Measurements from ENCODE around the gene PTGDR2.

PTGDR2 gene

DNA sequence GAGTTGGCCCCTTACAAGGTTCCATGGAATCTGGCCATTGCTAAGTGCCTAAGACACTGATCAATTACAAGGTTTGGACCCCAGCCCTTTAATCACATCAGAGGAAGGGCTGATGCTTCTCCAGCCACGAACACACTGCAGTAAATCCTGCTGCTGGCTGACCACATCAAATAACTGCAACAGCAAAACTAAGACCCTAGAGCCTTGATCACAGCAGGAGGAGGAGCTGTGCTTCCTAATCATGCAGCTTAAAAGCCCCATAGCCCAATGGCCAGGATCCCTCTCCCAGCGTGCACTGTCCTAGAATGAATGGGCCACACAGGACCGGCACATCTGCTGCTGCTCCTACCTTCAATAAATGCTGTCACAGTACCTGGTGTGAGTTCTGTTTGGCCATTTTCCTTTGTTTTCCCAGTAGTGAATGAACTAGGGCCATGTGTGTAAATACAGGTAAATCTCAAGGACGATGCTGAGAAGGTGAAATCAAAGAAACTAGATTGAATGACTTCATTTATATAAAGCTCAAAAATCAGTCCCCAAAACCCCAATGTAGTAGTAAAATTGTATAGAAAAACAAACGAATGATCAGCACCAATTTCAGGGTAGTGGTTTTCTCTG is 24.3 kb upstream of the PTGDR2 start:
- Mint-ChIP-seq H3K4me1 (ENCODE audit: low read depth) (no peaks in the 10 kb centered on the region), H3K36me3 (ENCODE audit: low read depth) (peaks cover 15% of the 10 kb centered on the region), H3K9me3 (no peaks in the 10 kb centered on the region), H3K27ac (no peak overlapping the region), H3K4me3 (no peak overlapping the region), H3K27me3 (ENCODE audit: low read depth) (no peaks in the 10 kb centered on the region)

DNA sequence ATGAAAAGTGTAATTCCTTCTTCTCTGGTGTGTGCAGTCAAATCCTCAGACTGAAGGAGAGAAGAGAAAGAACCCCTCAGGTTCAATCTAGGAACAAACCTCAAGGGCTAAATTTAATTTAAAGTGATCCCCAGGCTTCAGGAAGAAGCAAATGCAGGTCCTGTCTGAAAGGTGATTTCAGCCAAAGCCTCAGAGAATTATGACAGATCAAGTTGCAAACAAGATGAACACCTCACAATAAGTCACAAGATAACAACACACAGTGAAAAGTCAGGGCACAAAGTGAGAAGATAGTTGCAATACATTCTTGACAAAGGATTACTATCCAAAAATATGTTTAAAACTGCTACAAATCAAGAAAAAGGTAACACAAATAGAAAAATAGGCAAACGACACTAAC is 23.4 kb upstream of the PTGDR2 start:
- H3K27ac Mint-ChIP-seq, result no peak overlapping the region
- no peaks in the 10 kb centered on the region for H3K27me3 Mint-ChIP-seq (ENCODE audit: low read depth)
- no peaks in the 10 kb centered on the region for H3K4me1 Mint-ChIP-seq (ENCODE audit: low read depth)
- no peak overlapping the region for H3K4me3 Mint-ChIP-seq
- peaks cover 15% of the 10 kb centered on the region for H3K36me3 Mint-ChIP-seq (ENCODE audit: low read depth)
- no peaks in the 10 kb centered on the region for H3K9me3 Mint-ChIP-seq

DNA sequence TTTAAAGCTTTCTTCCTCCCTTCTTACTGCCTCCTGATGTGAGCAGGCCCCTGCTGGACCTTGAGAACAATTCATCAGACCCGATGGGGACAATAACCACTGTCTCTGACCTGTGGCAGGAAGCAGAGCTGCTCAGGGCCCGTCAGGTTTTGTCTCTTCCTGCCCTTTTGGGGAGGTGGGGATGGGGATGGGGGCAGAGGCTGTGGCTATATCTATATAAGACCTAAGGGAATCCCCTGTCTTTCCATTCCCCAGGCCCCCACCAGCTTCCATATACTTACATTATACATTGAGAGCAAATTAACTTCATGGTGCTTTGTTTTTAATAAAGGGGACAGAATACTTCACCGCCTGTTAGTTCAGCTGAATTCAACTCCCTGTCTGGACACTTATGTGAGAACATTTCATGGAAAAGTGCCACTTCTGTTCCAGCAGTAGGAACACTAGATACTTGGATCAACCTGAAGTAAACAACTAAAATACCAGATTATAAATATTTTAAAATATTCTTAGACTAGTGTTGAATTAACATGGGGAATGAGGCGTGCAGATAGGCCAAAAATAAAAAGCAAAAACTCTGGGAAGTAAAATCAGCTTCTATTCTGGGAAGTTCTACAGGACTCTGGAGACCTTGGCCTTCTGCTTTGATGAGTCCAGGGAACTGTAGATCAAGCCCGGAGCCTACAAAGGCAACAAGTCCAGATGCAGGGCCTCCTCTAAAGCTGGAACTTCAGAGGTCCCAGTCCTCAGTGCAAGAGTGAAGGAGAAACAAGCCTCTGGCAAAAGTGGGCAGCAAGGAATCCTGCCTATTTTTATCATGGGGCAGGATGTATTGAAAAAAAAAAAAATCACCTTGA is 22.7 kb upstream of the PTGDR2 start:
- H3K27me3 Mint-ChIP-seq (ENCODE audit: low read depth), result no peaks in the 10 kb centered on the region
- H3K36me3 Mint-ChIP-seq (ENCODE audit: low read depth), result peaks cover 15% of the 10 kb centered on the region
- no peak overlapping the region for H3K27ac Mint-ChIP-seq
- H3K9me3 Mint-ChIP-seq, result no peaks in the 10 kb centered on the region
- no peak overlapping the region for H3K4me3 Mint-ChIP-seq
- H3K4me1 Mint-ChIP-seq (ENCODE audit: low read depth), result no peaks in the 10 kb centered on the region

DNA sequence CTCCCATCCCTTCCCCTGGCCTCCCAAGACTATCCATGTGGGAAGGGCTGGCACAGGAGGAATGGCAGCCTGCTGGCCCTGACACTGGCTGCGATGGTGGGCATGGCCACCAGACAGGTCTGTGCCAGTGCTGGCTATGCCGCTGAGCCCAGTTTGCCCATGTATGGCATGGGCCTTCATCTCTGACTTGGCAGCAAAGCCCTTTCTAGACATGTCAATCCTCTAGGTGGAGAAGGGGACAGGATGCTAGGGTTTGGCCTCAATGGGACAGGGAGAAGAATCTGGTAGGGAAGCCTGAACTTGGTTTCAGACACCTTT is 20.4 kb upstream of the PTGDR2 start:
- Mint-ChIP-seq H3K4me1 (ENCODE audit: low read depth) (peaks cover 4% of the 10 kb centered on the region), H3K4me3 (no peak overlapping the region), H3K9me3 (no peaks in the 10 kb centered on the region), H3K36me3 (ENCODE audit: low read depth) (peaks cover 12% of the 10 kb centered on the region), H3K27ac (no peak overlapping the region), H3K27me3 (ENCODE audit: low read depth) (no peaks in the 10 kb centered on the region)

DNA sequence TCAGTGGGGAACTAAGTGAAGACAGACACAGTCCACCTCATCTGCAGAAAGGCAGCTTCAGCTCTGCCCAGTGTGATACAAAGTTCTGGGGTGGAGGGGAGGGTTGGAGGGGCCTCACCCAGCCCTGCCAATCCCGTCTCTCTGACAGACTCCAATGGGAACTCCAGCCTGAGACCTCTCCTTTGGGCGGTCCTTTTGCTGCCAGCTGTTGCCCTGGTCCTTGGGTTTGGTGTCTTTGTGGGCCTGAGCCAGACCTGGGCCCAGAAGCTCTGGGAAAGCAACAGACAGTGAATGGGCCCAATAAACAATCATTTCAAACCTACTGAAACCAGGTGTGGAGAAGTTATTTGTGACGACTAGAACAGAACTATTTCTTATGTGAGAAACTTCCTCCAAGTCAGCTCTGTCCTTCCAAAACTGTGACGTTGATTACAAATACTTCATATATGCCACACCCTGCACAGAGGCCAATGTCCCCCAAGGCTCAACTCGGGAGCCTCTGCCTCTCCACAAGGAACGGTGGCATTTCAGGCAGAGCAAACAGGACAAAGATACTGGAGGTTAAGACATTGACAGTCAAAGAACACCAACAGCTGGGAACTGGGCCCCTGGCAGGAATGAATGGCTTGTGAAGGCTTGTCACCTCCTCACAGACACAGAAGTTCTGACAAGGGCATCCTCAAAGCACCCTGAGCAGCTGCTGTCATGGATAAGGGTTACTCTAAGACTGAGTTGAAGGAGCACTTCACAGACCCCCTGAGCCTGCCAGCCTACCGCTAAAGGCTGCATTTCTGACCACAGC is 19.8 kb upstream of the PTGDR2 start:
- no peak overlapping the region for H3K27ac Mint-ChIP-seq
- peaks cover 7% of the 10 kb centered on the region for H3K36me3 Mint-ChIP-seq (ENCODE audit: low read depth)
- H3K27me3 Mint-ChIP-seq (ENCODE audit: low read depth), result no peaks in the 10 kb centered on the region
- H3K9me3 Mint-ChIP-seq, result no peaks in the 10 kb centered on the region
- H3K4me1 Mint-ChIP-seq (ENCODE audit: low read depth), result peaks cover 4% of the 10 kb centered on the region
- H3K4me3 Mint-ChIP-seq, result no peak overlapping the region

DNA sequence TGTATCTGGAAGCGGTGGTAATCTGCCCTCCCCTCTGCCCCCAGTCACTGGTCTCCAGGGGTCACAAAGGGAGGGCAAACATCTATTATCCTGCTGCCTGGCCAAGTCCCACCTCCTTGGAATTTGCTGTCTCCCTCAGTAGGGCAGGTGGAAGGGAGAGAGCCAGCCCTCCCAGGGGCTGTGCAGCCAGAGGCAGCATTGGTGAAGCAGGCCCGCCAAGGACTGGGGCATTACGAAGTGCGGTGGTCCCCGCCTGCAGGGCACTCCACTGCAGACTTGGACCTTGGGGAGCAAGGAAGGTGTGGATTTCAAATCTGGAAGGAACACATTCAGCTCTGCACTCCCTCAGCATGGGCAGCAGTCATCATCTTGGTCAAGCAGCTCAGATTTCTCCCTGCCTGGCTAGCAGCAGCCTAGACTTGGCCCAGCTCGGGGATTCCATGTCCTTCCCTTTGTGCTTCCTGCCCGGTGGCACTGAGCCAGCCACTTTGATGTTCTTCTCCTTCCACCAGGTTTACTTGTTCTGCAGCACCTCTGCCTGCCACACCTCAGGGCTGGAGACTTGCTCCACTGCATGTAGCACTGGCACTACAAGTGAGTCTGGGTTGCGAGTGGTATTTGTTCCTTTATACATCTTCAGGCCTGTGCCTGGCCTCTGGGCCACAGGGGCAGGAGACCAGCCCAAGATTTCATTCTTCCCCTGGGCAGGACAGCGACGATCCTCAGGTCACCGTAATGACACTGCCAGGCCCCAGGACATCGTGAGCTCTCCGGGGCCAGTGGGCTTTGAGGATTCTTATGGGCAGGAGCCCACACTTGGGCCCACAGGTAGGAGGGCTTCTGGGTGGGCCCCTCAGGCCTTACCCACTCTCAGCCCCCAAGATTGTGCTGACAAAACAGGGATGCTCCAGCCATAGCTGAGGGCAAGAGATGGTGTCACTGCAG is 18.9 kb upstream of the PTGDR2 start:
- no peaks in the 10 kb centered on the region for H3K27me3 Mint-ChIP-seq (ENCODE audit: low read depth)
- H3K27ac Mint-ChIP-seq, result no peak overlapping the region
- no peak overlapping the region for H3K4me3 Mint-ChIP-seq
- H3K4me1 Mint-ChIP-seq (ENCODE audit: low read depth), result peaks cover 4% of the 10 kb centered on the region
- no peaks in the 10 kb centered on the region for H3K9me3 Mint-ChIP-seq
- peaks cover 5% of the 10 kb centered on the region for H3K36me3 Mint-ChIP-seq (ENCODE audit: low read depth)

DNA sequence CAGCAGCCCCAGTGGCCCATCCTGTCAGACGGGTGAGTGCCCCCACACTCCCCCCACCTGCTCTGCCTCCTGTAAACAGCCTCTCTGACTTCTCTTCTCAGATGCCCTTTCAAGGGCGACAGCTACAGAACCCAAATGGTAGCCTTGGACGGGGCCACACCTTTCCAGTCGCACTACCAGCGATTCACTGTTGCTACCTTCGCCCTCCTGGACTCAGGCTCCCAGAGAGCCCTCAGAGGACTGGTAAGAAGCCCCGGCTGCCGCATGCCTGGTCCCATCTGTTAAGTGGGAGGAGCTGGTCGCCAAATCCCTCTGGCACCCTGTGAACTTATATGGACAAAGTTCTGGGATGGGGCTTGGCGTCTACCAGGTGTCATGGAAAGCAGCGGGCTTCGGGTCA is 17.8 kb upstream of the PTGDR2 start:
- Mint-ChIP-seq H3K9me3 (no peaks in the 10 kb centered on the region), H3K27ac (no peak overlapping the region), H3K4me3 (no peak overlapping the region), H3K27me3 (ENCODE audit: low read depth) (no peaks in the 10 kb centered on the region), H3K36me3 (ENCODE audit: low read depth) (peaks cover 3% of the 10 kb centered on the region), H3K4me1 (ENCODE audit: low read depth) (peaks cover 7% of the 10 kb centered on the region)

DNA sequence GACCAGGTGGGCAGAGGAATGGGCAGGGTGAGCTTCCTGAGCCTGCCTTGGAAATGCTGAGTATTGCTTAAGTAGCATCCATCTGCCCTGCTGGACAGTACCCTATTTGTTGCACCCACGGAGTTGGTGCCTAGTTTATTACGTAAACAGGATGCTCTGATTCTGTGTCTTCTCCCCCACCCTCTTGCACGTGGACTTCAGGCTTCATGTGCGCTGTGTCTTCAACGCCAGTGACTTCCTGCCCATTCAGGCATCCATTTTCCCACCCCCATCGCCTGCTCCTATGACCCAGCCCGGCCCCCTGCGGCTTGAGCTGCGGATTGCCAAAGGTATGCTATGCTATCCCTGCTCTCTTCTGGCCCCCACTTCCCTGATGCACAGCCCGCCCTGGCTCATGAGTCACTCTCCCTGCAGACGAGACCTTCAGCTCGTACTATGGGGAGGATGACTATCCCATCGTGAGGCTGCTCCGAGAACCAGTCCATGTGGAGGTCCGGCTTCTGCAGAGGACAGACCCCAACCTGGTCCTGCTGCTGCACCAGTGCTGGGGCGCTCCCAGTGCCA is 17.3 kb upstream of the PTGDR2 start:
- no peak overlapping the region for H3K4me3 Mint-ChIP-seq
- H3K27ac Mint-ChIP-seq, result no peak overlapping the region
- H3K4me1 Mint-ChIP-seq (ENCODE audit: low read depth), result peaks cover 7% of the 10 kb centered on the region
- H3K27me3 Mint-ChIP-seq (ENCODE audit: low read depth), result no peaks in the 10 kb centered on the region
- H3K9me3 Mint-ChIP-seq, result no peaks in the 10 kb centered on the region
- peaks cover 3% of the 10 kb centered on the region for H3K36me3 Mint-ChIP-seq (ENCODE audit: low read depth)

DNA sequence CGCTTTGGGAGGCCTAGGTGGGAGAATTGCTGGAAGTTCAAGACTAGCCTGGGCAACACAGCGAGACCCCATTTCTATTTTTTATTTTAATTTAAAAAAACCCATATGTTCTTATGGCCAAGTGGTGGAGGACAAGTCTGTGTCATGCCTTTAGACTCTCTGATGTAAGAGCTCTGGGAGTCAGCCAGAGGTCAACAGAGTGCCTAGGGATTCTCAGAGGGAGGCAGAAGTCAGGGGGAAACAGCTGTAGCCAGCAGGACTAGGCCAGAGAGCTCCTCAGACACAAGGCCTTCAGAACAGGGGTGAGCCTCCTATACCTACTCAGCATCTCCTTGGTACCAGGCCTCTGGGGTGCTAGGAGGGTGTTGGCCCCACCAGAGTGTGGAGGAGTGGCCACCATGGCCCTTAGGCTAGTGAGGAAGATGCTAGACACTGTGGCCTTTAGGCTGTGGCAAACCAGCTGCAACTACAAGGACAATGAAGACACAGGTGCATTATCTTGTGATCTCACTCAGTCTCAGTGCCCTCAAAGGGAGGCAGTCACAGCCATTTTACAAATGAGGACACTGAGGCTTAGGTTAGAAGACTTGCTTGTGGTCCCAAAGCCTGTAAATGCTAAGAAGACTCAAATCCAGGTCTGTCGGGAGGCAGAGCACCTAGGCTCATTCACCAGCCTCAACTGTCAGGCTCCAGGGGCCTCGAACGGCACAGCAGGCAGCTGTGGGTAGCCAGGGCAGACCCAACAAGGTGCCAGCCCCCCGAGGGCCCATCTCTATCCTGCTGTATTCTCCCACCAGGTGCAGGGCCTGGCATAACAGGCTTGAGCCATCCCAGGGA is 16.6 kb upstream of the PTGDR2 start:
- Mint-ChIP-seq H3K36me3 (ENCODE audit: low read depth) (no peaks in the 10 kb centered on the region), H3K27me3 (ENCODE audit: low read depth) (no peaks in the 10 kb centered on the region), H3K9me3 (no peaks in the 10 kb centered on the region), H3K4me1 (ENCODE audit: low read depth) (peaks cover 7% of the 10 kb centered on the region), H3K27ac (no peak overlapping the region), H3K4me3 (no peak overlapping the region)

DNA sequence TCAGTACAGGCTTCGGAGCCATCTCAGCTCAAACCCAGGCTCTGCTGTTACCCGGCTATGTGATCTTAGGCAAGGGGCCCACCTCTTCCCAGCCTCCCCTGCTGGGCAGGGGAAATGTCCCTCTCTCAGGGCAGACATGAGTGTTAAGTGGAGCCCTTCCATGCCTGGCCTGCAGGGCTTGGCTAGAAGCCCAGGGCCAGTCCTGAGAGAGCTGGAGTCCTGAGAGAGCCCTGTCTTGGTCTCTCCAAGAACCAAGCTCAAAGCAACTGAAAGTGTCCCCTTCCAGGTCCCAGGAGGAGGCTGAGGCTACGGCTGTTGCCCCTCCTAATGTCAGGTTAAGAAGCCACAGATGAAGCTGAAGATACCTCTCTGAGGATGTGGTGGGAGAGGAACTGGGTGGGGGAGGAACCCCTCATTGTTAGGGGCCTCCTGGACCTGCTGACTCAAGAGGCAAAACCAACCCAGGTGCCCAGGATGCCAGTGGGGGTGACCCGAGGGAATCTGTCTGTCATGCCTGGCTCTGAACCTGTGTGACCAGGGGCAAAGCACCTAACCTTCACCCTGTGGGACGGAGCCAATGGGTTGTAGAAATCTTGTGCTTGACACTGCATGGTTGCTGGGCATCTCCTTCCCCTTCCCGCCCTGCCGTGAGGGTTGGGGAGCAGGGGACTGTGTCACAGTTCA is 15.8 kb upstream of the PTGDR2 start:
- Mint-ChIP-seq H3K27ac (no peak overlapping the region), H3K27me3 (ENCODE audit: low read depth) (no peaks in the 10 kb centered on the region), H3K4me3 (no peak overlapping the region), H3K36me3 (ENCODE audit: low read depth) (no peaks in the 10 kb centered on the region), H3K4me1 (ENCODE audit: low read depth) (peaks cover 7% of the 10 kb centered on the region), H3K9me3 (no peaks in the 10 kb centered on the region)

DNA sequence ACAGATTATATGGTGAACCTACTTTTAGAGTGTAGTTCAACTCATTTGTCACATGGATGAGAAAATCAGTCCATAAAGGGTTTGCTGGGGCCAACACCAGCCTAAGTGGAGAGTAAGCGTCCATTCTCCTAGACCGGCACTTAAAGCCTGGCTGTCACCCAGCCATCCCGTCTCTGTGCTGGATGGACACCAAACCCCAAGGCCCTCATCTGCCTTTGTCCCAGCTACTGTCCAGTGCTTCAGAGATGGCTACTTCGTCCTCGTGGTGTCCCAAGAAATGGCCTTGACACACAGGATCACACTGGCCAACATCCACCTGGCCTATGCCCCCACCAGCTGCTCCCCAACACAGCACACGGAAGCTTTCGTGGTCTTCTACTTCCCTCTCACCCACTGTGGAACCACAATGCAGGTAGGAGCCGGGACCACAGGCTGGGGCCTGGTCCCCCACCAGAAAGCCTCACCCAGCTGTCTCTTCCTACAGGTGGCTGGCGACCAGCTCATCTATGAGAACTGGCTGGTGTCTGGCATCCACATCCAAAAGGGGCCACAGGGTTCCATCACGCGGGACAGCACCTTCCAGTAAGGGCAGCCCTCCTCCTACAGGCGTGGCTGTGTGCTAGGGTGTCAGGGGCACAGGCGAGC is 15.1 kb upstream of the PTGDR2 start:
- peaks cover 7% of the 10 kb centered on the region for H3K4me1 Mint-ChIP-seq (ENCODE audit: low read depth)
- no peaks in the 10 kb centered on the region for H3K36me3 Mint-ChIP-seq (ENCODE audit: low read depth)
- H3K27ac Mint-ChIP-seq, result no peak overlapping the region
- H3K4me3 Mint-ChIP-seq, result no peak overlapping the region
- H3K27me3 Mint-ChIP-seq (ENCODE audit: low read depth), result no peaks in the 10 kb centered on the region
- H3K9me3 Mint-ChIP-seq, result no peaks in the 10 kb centered on the region

DNA sequence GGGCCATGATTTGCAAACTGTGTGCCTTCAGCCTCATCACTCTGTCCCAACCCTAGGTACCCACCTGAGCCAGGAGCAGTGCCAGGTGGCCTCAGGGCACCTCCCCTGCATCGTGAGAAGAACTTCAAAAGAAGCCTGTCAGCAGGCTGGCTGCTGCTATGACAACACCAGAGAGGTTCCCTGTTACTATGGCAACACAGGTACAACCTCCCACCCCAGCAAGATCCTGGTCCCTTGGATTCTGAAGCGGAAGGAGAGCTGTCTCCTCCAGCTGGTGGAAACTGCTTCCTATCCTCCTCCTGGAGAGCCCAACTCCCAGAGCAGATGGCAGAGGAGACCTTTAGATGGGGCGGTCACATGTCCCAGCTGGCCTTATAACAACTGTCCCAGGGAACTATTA is 14.5 kb upstream of the PTGDR2 start:
- Mint-ChIP-seq H3K4me1 (ENCODE audit: low read depth) (peaks cover 7% of the 10 kb centered on the region), H3K27ac (no peak overlapping the region), H3K9me3 (no peaks in the 10 kb centered on the region), H3K36me3 (ENCODE audit: low read depth) (no peaks in the 10 kb centered on the region), H3K27me3 (ENCODE audit: low read depth) (no peaks in the 10 kb centered on the region), H3K4me3 (no peak overlapping the region)

Data from T-helper 1 cell treated with Interleukin-12 subunit alpha and Interleukin-12 subunit beta and Interleukin-4 antibody, amounts not matched to agents 30 μg/mL and 1 μg/mL, for 36 hours (primary cell).